HFF-Myc (cell line): ENCODE measurements around the gene MSI2.

Source experiments
- DNase-seq: peaks from one replicate; pipeline ENCODE4 v3.0.0-alpha.2; 2011; ENCODE audit warnings: low read depth; ENCODE audit errors: extremely low read depth
- H3K4me3 ChIP-seq: replicated peaks from 2 replicates; pipeline ENCODE4 v1.5.1; 2011; ENCODE audit warnings: low read depth, mild to moderate bottlenecking, control low read depth, low read length
- TF ChIP-seq, protein P1 (sequence below): IDR thresholded peaks from 2 replicates; pipeline ENCODE4 v1.5.1; 2012; ENCODE audit warnings: mild to moderate bottlenecking, low read depth, low read length, control low read depth; ENCODE audit errors: missing control alignments

Gene MSI2

GRCh38 chr17:57344261-57344660 is 87.9 kb downstream of the MSI2 start:
- H3K4me3 ChIP-seq = no peak overlapping the region
- TF ChIP-seq, protein P1, sequence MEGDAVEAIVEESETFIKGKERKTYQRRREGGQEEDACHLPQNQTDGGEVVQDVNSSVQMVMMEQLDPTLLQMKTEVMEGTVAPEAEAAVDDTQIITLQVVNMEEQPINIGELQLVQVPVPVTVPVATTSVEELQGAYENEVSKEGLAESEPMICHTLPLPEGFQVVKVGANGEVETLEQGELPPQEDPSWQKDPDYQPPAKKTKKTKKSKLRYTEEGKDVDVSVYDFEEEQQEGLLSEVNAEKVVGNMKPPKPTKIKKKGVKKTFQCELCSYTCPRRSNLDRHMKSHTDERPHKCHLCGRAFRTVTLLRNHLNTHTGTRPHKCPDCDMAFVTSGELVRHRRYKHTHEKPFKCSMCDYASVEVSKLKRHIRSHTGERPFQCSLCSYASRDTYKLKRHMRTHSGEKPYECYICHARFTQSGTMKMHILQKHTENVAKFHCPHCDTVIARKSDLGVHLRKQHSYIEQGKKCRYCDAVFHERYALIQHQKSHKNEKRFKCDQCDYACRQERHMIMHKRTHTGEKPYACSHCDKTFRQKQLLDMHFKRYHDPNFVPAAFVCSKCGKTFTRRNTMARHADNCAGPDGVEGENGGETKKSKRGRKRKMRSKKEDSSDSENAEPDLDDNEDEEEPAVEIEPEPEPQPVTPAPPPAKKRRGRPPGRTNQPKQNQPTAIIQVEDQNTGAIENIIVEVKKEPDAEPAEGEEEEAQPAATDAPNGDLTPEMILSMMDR = no peak
- DNase-seq = no peak

DNA sequence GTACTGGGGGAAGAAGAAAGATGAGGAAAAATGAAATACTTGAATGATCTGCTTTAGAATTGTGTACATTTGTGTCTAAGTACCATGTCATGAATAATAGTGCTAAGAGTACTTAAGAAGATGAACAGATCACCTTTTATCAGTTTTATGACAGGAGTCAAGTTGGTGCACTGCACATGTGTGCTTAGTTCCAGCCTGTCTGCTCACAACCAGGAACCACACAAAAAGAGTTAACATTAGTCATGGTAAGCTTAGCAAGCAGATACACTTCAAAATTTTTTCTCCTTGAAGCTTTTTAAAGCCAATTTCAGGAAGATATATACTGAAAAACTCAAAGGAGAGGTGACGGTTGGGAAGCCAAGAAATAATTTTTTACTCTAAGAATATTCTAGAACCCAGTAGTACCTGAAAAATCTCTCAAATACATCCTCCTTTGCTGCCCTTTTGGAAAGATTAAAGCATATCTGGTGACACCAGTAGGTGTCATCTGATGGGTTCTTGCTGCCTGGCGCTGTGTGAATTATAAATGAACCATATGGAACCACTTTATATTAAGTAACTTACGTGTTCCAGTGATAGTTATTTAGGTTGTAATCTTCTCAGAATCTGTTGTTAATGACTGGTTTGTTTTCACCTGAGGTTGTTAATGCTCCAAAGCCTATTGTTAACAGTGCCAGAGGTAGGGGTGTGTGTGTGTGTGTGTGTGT is 93.4 kb downstream of the MSI2 start:
- TF ChIP-seq, protein P1 = no peak
- H3K4me3 ChIP-seq = no peak overlapping the region
- no peak for DNase-seq

GRCh38 chr17:57350266-57350665 is 93.9 kb downstream of the MSI2 start:
- TF ChIP-seq, protein P1 = no peak
- no peak overlapping the region for H3K4me3 ChIP-seq
- DNase-seq = no peak

- H3K4me3 ChIP-seq = no peak overlapping the region
- DNase-seq = no peak
- TF ChIP-seq, protein P1 = no peak
Observed at GRCh38 chr17:57352665-57353175, 96.4 kb downstream of the MSI2 start.

DNA sequence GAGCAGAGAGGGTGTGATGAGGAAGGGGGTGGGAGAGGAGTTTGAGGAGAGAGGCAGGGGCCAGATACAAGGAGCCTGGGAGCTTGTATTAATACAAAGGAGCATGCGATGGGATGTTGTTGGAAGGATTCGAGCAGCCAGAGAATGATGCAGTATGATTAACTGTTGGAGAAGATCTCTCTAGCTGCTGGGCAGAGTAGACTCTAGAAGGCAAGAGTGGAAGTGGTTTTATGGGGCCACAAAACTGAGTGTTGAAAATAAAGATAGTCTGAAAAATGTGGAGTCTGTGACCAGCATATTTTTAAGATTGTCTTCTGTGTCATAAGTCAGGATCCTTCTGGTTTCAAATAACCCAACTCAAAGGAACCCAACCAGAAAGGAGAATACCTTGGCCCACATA is 98.3 kb downstream of the MSI2 start:
- DNase-seq = no peak
- TF ChIP-seq, protein P1 = no peak
- no peak overlapping the region for H3K4me3 ChIP-seq

DNA sequence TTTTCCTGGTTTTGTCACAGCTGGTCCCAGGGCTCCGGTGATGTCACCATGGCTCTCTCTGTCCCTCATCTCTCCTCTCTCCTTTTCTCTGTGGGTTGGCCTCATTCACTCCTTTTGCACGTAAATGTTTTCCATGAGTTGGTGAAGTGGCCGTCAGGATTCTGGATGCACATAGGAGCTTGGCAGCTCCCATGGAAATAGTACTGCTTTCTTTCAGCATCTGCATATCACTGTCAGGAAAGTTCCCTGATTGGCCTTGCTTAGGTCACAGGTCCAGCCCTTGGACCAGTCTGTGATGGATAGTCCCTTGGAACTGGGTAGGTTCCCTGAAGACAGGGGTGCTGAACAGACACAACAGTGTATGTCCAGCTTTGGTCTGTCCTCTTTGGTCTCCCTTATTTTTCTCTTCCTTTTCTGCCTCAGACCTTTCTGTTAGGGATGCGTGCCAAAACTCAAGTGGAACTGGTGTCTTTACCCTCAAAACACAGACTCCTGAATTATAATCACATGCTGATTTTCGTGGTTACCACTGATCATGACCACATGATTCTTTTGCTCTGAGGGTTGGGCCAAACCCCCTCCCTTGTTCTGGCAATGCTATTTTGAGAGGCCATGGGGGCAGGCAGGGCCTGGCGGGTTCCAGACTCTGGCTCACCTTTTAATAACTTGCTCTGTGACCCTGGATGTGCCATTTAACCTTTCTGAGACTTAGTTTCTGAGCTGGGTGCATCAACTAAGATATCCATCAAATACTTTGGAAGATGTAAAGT is 99.0 kb downstream of the MSI2 start:
- TF ChIP-seq, protein P1 = no peak
- no peak for DNase-seq
- H3K4me3 ChIP-seq = no peak overlapping the region
